Adrenal gland (tissue), 12 donors: ENCODE data around the gene ZYG11B. TPM values are rescaled to one million over a fixed set of nuclear protein-coding genes. Genes with fewer than 3 reads are reported as not detected.

Experiments
- DNase-seq, 7 donors: peaks; one replicate each; pipeline ENCODE4 v3.0.0-alpha.2; 2019 to 2020
- H3K27ac ChIP-seq, 5 donors: fragments of 200-600 bp; sonication (generic) in 4 of 5; 1 replicate in 3 of 5; 2 replicates in 2 of 5; pipeline versions ENCODE4 v1.5.1 to v1.8.0; 2016 to 2020; ENCODE audit warnings: mild to moderate bottlenecking in 1 of 5
- H3K27me3 ChIP-seq: fragments of 200-600 bp; 2 replicates; pipeline ENCODE4 v1.8.0; 2021
- H3K36me3 ChIP-seq, 2 donors: fragments of 200-600 bp; replicated peaks in 1 of 2; 1 replicate in 1 of 2; 2 replicates in 1 of 2; pipeline versions ENCODE4 v1.5.1 to v1.8.0; 2018 to 2022
- H3K4me1 ChIP-seq, 2 donors: fragments of 200-600 bp; replicated peaks in 1 of 2; 1 replicate in 1 of 2; 2 replicates in 1 of 2; pipeline versions ENCODE4 v1.5.1 to v1.8.0; 2018 to 2021
- H3K4me3 ChIP-seq, 4 donors: fragments of 200-600 bp; sonication (generic) in 3 of 4; one replicate each; pipeline ENCODE4 v1.5.1; 2016 to 2018
- H3K9me3 ChIP-seq, 3 donors: fragments of 200-600 bp; sonication (generic) in 1 of 3; replicated peaks in 1 of 3; 1 replicate in 2 of 3; 2 replicates in 1 of 3; pipeline versions ENCODE4 v1.5.1 to v1.8.0; 2016 to 2021
- CTCF ChIP-seq, 6 experiments: fragments of 450-650 bp in 4 of 6; fragments of 200-600 bp in 2 of 6; sonication (generic) in 1 of 6; IDR thresholded peaks; 1 replicate in 5 of 6; 2 replicates in 1 of 6; pipeline versions ENCODE4 v1.5.1 to v1.8.0; 2016 to 2021; ENCODE audit warnings: antibody characterized with exemption in 6 of 6, mild to moderate bottlenecking in 2 of 6, moderate library complexity in 1 of 6
- POLR2A ChIP-seq, 2 donors: fragments of 450-650 bp; IDR thresholded peaks; one replicate each; pipeline ENCODE4 v1.6.1; 2017; ENCODE audit warnings: antibody characterized with exemption in 2 of 2, mild to moderate bottlenecking in 2 of 2, moderate library complexity in 1 of 2
- WGBS, 4 donors: extraction: QIAGEN DNeasy Blood & Tissue Kit in 2 of 4; methylation state at CpG; one replicate each; pipeline versions ENCODE4 v1.1.5 to v1.1.7; 2013 to 2017; 5-methylcytosine and 5-hydroxymethylcytosine counted together
- intact Hi-C, 2 donors: fragments of 100-400 bp; cut with DNase I; formaldehyde crosslinking; loops; one replicate each; pipeline versions ENCODE4 v1.14.1 to v1.15.0; 2022 to 2023
- polyA plus RNA-seq, 3 donors: library from polyadenylated mRNA; stranded (reverse); fragments of 200-250 nt in 2 of 3; fragments of 350-450 nt in 1 of 3; fragmentation: Illumina TruSeq in 1 of 3; extraction: RNeasy Lipid Tissue Mini Kit (QIAGEN cat#74804) in 1 of 3; gene quantifications; one replicate each; pipeline ENCODE4 v1.2.3, GENCODE V29; 2013 to 2014
- small RNA-seq, 2 donors: library from RNA; depleted of rRNA; stranded (forward); fragments of <200 nt; gene quantifications; one replicate each; pipeline ENCODE3, GENCODE V24; 2016
- total RNA-seq, 9 donors: library from RNA; depleted of rRNA in 4 of 9; stranded (reverse); fragments of >200 nt in 4 of 9; fragments of 120-200 nt in 1 of 9; fragmentation: NEBNext Ultra II Directional in 1 of 9; extraction: Animal tissue kit (Norgen Biotek cat#: 25700) in 1 of 9; gene quantifications; one replicate each; pipeline versions ENCODE4 v1.1.0 to v1.2.4, GENCODE V29; 2013 to 2023
- donor health status: healthy with polysubstance abuse.
- donor health status: Bipolar disorder and iron deficiency.
- donor health status: DM: yes; HTN: yes; CAD: no.
- donor health status: DM: no; HTN: no; CAD: no.
- donor health status: DM: no; HTN: no; CAD: no.
- donor health status: DM: yes; HTN: yes; CAD: no.

The ZYG11B gene
- total and polyA plus RNA-seq, 12 donors: 4.5 to 63.5 (median 38.8) TPM

GRCh38 chr1:52876843-52877242 is 150.6 kb downstream of the ZYG11B start:
- no peaks in the 10 kb centered on the region for H3K27me3 ChIP-seq
- intact Hi-C loops: no loop called here
- no peaks in the 10 kb centered on the region for H3K36me3 ChIP-seq
- H3K4me1 ChIP-seq: no peaks in the 10 kb centered on the region
- H3K27ac ChIP-seq: no peak overlapping the region
- no peak for TF ChIP-seq CTCF (IDR thresholded peaks at IDR 0.05)
- no peak for TF ChIP-seq POLR2A (IDR thresholded peaks at IDR 0.05)
- H3K4me3 ChIP-seq: no peak overlapping the region
- 48 to 56% (median 52%) methylated on average over 2 of the region's 2 CpGs for WGBS, 4 donors
- no peak for DNase-seq
- no peaks in the 10 kb centered on the region for H3K9me3 ChIP-seq

Small RNAs within 50 kb of the gene (small RNA-seq; reads per million reads assigned to genes)
- gene RN7SL62P (0 reads per million in 2 donors), gene RNU2-30P (0 reads per million in 2 donors), gene RNU6-969P (0 reads per million in 2 donors)

Other genes starting within 250 kb of the ZYG11B start
- gene TUT4, start 173.4 kb upstream of the ZYG11B start, total RNA-seq: 10 to 100 TPM; 35.2 to 80.9 (median 69.5) TPM
- 10 to 100 TPM; 29.7 to 74.6 (median 53.3) TPM for gene TUT4, start 173.4 kb upstream of the ZYG11B start, polyA plus RNA-seq
- 10 to 100 TPM in 8 of 9 donors, 1 to 10 TPM in 1; 4.2 to 81.5 (median 17.2) TPM for gene GPX7, start 124.1 kb upstream of the ZYG11B start, total RNA-seq
- gene GPX7, start 124.1 kb upstream of the ZYG11B start, polyA plus RNA-seq: 10 to 100 TPM in 2 of 3 donors, 1 to 10 TPM in 1; 8.9 to 15.6 (median 15.5) TPM
- gene SHISAL2A, start 93.3 kb upstream of the ZYG11B start, total RNA-seq: under 1 TPM in 6 of 9 donors, not detected in 3; 0.11 to 0.79 (median 0.52) TPM
- gene SHISAL2A, start 93.3 kb upstream of the ZYG11B start, polyA plus RNA-seq: 1 to 10 TPM in 1 of 3 donors, under 1 TPM in 2; 0.20 to 1.9 (median 0.57) TPM
- 10 to 100 TPM in 7 of 9 donors, 1 to 10 TPM in 2; 8.1 to 34.5 (median 13.4) TPM for gene COA7, start 28.1 kb upstream of the ZYG11B start, total RNA-seq
- gene COA7, start 28.1 kb upstream of the ZYG11B start, polyA plus RNA-seq: 10 to 100 TPM in 1 of 3 donors, 1 to 10 TPM in 2; 3.1 to 18.0 (median 4.3) TPM
- gene ZYG11A, start 116.3 kb downstream of the ZYG11B start, total RNA-seq: under 1 TPM in 3 of 9 donors, not detected in 6; 0.06 to 0.07 (median 0.07) TPM
- gene ZYG11A, start 116.3 kb downstream of the ZYG11B start, polyA plus RNA-seq: not detected
- 100 to 1,000 TPM in 7 of 9 donors, 10 to 100 TPM in 2; 65.1 to 289 (median 119) TPM for gene ECHDC2, start 195.3 kb downstream of the ZYG11B start, total RNA-seq
- 100 to 1,000 TPM in 2 of 3 donors, 10 to 100 TPM in 1; 92.2 to 383 (median 345) TPM for gene ECHDC2, start 195.3 kb downstream of the ZYG11B start, polyA plus RNA-seq
- 100 to 1,000 TPM; 114 to 170 (median 139) TPM for gene SCP2, start 200.8 kb downstream of the ZYG11B start, total RNA-seq
- 100 to 1,000 TPM; 120 to 256 (median 154) TPM for gene SCP2, start 200.8 kb downstream of the ZYG11B start, polyA plus RNA-seq